ENCODE data around the gene PCDHA1. TPM values are rescaled to one million over a fixed set of nuclear protein-coding genes. Genes with fewer than 3 reads are reported as not detected.
"Not testable (repeated sequence)": the region's sequence is repeated elsewhere in the genome, so short reads cannot be mapped to it uniquely, and the experiment has no call there.

The PCDHA1 gene
- total RNA-seq, 1 experiment from 2014 or later: not detected

GRCh38 chr5:140833993-140834392 lies 48.1 kb downstream of the PCDHA1 start, which contains the start of gene PCDHA7:
Gene PCDHA7, plus strand, starts transcription at chr5:140834269. Its CDS starts 115 bp downstream, at chr5:140834384.
- H3K36me3 ChIP-seq (ENCODE audit: control insufficient read depth in 1 of 2, insufficient read depth in 2 of 2, low read length in 2 of 2): no peaks in the 10 kb centered on the region
- no peaks in the 10 kb centered on the region for H3K4me1 ChIP-seq (ENCODE audit: control insufficient read depth in 1 of 2, insufficient read depth in 2 of 2, low read length in 2 of 2)
- no peak within 1 kb of the TSS for H3K9ac ChIP-seq (ENCODE audit: low read length)
- H3K79me2 ChIP-seq (ENCODE audit: insufficient read depth, low read length): no peaks in the 10 kb centered on the region
- ATAC-seq (no peak), DNase-seq (ENCODE audit: low read depth, low spot score) (no peak)
- no peak within 1 kb of the TSS for H2AFZ ChIP-seq (ENCODE audit: low read depth, low read length, poor library complexity, severe bottlenecking)
- ChIA-PET CTCF (no interaction called here), RAD21 (ENCODE audit: low non-redundant PET in 1 of 2, low total read pairs in 2 of 2, uncharacterized antibody in 2 of 2, unreplicated experiment in 2 of 2) (no interaction called here), POLR2A (no interaction called here)
- H3K4me2 ChIP-seq (ENCODE audit: low read length): no peak within 1 kb of the TSS
- no peaks in the 10 kb centered on the region; a peak in 1 of 4 replicates for H3K9me3 ChIP-seq (ENCODE audit: control insufficient read depth in 1 of 2, insufficient read depth in 1 of 2, low read depth in 1 of 2, low read length in 2 of 2)
- H4K20me1 ChIP-seq (ENCODE audit: insufficient read depth): no peaks in the 10 kb centered on the region
- intact Hi-C loops (cut with micrococcal nuclease): no loop called here
- H3K9me2 ChIP-seq (ENCODE audit: insufficient read depth): no peaks in the 10 kb centered on the region
- H3K4me3 ChIP-seq (replicated peaks in 1 of 2; ENCODE audit: low read depth in 1 of 2, low read length in 2 of 2): no peak within 1 kb of the TSS
- H3K27ac ChIP-seq (ENCODE audit: low read depth, low read length): no peak within 1 kb of the TSS
- BruUV-seq (replicated peaks): no TSS peak
- H3K27me3 ChIP-seq (ENCODE audit: insufficient read depth, low read length): no peaks in the 10 kb centered on the region
- TF ChIP-seq, protein P1, sequence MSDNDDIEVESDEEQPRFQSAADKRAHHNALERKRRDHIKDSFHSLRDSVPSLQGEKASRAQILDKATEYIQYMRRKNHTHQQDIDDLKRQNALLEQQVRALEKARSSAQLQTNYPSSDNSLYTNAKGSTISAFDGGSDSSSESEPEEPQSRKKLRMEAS (IDR thresholded peaks at IDR 0.05): no peak
- TF ChIP-seq EZH2phosphoT487 (IDR thresholded peaks at IDR 0.05; ENCODE audit: borderline replicate concordance) (no peak), CTCF (IDR thresholded peaks at IDR 0.05 in 2 of 3, conservative IDR thresholded peaks at IDR 0.05 in 1 of 3; ENCODE audit: borderline replicate concordance in 1 of 3, insufficient read depth in 1 of 3, low read depth in 2 of 3, low read length in 2 of 3) (peak in 1 of 3 experiments; percentile 12; a peak in 1 of 6 replicates), TCF7L2 (IDR thresholded peaks at IDR 0.05; ENCODE audit: borderline replicate concordance, extremely low read depth, insufficient read depth, insufficient read length) (no peak), RAD21 (IDR thresholded peaks at IDR 0.05; ENCODE audit: low read depth) (peak; percentile 28; the same call in 1 of the 2 replicates), CEBPB (IDR thresholded peaks at IDR 0.05; ENCODE audit: low read depth) (no peak)

GRCh38 chr5:140834439-140835008 lies 48.6 kb downstream of the PCDHA1 start:
- BruUV-seq (replicated peaks); DNase-seq (ENCODE audit: low read depth, low spot score); ATAC-seq; CTCF ChIA-PET; H4K20me1 ChIP-seq (ENCODE audit: insufficient read depth); H3K9me3 ChIP-seq (ENCODE audit: control insufficient read depth in 1 of 2, insufficient read depth in 1 of 2, low read depth in 1 of 2, low read length in 2 of 2); intact Hi-C loops (cut with micrococcal nuclease); H2AFZ ChIP-seq (ENCODE audit: low read depth, low read length, poor library complexity, severe bottlenecking); H3K9ac ChIP-seq (ENCODE audit: low read length); H3K79me2 ChIP-seq (ENCODE audit: insufficient read depth, low read length); H3K27ac ChIP-seq (ENCODE audit: low read depth, low read length); H3K36me3 ChIP-seq (ENCODE audit: control insufficient read depth in 1 of 2, insufficient read depth in 2 of 2, low read length in 2 of 2); H3K9me2 ChIP-seq (ENCODE audit: insufficient read depth); H3K4me3 ChIP-seq (replicated peaks in 1 of 2; ENCODE audit: low read depth in 1 of 2, low read length in 2 of 2); POLR2A ChIA-PET; H3K4me2 ChIP-seq (ENCODE audit: low read length); H3K27me3 ChIP-seq (ENCODE audit: insufficient read depth, low read length); H3K4me1 ChIP-seq (ENCODE audit: control insufficient read depth in 1 of 2, insufficient read depth in 2 of 2, low read length in 2 of 2); RAD21 ChIA-PET (ENCODE audit: low non-redundant PET in 1 of 2, low total read pairs in 2 of 2, uncharacterized antibody in 2 of 2, unreplicated experiment in 2 of 2): not testable (repeated sequence)

All from HCT116 (cell line).